NCI-H2081 treated with DMSO at 0.1 percent for 48 hours (cell line): ENCODE data around the gene IFT22.
"Not testable (repeated sequence)": the region's sequence is repeated elsewhere in the genome, so short reads cannot be mapped to it uniquely, and the experiment has no call there.

Experiments used
- DNase-seq: peaks from one replicate; lab custom pipeline; 2025; lab: John Stamatoyannopoulos, UW

The IFT22 gene

DNA sequence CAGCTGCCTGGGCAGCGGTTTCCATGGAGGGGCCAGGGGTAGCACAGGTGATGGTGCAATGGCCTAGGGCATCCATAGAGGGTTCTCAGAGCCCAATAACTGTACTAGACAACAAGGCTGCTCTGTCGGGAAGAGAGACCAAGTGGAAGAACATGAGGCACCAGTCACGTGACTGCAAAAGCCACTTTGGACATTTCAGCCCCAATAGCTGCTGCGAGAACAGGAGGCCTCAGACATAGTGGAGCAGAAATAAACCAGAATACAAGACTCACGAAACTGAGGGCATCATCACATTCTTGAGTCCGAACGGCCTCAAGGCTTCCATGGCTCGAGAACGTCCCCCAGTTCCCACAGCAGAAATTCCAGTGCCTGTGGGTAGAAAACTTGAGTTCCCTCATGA is 44.5 kb downstream of the IFT22 start:
- no peak for DNase-seq

DNA sequence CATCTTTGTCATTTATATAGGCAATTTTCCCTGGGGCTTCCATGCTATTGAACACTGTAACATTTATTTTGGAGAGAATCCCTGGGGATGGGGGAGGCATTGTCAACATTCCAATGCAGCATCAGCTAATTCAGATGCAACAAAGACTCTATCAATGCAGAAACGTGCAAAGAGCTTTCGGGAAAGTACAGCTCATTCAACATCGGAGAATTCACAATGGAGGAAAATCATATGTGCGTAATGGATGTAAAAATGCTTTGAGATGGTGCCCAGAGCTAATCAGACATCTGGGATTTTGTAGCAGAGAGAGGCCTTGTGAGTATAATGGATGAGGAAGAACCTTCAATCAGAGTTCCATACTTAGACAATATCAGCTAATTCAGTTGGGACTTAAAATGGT is 48.4 kb downstream of the IFT22 start:
- no peak for DNase-seq

DNA sequence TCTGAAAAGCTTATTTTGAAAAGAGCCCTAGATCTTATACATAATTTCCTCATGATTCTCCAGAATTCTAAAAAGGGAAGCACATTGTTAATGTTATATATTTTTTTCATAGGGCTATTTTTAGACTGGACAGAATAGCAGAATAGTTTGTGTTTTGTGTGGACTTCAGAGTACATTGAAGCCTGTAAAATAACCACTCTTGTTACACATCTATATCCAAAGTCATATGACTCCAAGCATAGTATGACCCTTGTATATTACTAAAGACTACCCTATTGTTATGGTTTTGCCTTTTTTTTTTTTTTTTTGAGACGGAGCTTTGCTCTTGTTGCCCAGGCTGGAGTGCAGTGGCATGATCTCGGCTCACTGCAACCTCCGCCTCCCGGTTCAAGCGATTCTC is 50.6 kb downstream of the IFT22 start:
- no peak for DNase-seq

DNA sequence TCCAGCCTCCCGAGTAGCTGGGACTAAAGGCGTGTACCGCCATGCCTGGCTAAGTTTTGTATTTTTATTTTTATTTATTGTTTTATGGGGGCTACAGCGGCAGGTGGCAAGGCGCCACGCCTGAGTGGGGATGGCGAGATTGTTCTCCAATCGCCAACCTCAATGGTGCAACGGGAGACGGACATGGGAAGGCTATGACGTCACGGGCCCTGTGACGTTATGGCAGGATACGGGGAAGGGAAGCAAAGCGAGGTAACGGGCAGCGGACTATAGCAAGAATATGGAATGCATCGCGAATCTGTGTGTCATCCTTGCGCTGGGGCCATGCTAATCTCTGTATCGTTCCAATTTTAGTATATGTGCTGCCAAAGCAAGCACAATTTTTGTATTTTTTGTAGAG is 51.9 kb downstream of the IFT22 start:
- no peak for DNase-seq

DNA sequence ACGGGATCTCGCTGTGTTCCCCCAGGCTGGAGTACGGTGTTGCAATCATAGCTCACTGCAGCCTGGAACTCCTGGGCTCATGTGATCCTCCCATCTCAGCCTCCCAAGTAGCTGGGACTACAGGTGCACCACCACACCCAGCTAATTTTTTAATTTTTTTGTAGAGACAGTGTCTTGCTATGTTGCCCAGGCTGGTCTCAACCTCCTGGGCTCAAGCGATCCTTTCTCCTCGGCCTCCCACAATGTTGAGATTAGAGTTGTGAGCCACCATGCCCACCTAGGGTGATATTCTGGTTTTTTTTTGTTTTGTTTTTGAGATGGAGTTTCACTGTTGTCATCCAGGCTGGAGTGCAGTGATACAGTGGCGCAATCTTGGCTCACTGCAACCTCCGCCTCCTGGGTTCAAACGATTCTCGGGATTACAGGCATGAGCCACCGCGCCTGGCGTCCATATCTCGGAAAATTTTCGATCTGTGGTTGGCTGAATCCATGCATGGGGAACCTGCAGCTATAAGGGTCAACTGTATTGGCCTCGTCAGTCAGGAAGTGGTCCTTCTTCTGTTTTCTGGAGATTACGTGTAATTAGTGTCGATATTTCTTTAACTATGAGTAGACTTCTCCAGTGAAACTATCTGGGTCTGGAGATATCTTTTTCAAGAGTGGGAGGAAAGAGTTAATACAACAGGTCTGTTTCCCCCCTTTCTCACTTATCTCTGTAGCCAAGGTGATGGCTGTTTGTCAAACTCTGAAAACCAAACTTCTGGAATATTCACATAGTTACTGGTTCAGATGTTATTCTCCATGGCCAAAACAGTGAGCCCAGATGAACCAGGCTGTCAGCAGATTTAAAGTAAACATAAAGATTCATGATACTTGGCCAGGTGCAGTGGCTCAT is 55.7 kb downstream of the IFT22 start:
- DNase-seq = no peak

DNA sequence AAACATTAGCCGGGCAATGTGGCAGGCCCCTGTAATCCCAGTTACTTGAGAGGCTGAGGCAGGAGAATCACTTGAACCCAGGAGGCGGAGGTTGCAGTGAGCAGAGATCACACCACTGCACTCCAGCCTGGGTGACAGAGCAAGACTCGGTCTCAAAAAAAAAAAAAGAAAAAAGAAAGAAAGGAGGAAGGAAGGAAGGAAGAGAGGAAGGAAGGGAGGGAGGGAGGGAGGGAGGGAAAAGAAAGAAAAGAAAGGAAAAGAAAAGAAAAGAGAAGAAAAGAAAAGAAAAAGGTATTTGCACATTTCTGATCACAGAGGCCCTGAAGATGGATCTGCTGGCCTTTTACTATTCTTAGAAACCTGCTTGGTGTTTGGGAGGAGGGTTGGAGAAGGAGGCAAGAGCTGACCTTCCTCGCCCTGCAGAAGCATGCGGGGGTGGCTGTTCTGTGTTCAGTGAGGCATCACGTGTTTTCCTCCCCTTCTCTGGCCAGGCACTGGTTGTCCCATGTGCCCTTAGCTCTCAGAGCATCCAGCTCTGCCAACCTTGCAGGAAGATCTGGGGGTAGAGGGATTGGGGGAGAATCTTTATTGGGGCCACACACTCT is 57.4 kb downstream of the IFT22 start:
- not testable (repeated sequence) for DNase-seq
